ENCODE data around the gene AAK1.
"Not testable (repeated sequence)": the region's sequence is repeated elsewhere in the genome, so short reads cannot be mapped to it uniquely, and the experiment has no call there.

AAK1 gene

GRCh38 chr2:69643602-69644505 is at the start of gene AAK1:
AAK1 (minus strand) TSS chr2:69643739; CDS start chr2:69643040, 699 bp downstream.
- DNase-seq: peak; percentile 70

GRCh38 chr2:69692424-69692823 is 48.9 kb upstream of the AAK1 start:
- DNase-seq: no peak

- DNase-seq: no peak
These were observed 46.4 kb upstream of the AAK1 start for GRCh38 chr2:69689969-69690368.

GRCh38 chr2:69689466-69689865 is 45.9 kb upstream of the AAK1 start:
- DNase-seq: no peak

GRCh38 chr2:69687971-69688611 is 44.6 kb upstream of the AAK1 start:
- DNase-seq: no peak

- no peak for DNase-seq
These were observed 43.3 kb upstream of the AAK1 start for GRCh38 chr2:69686813-69687212.

GRCh38 chr2:69685321-69686048 is 41.9 kb upstream of the AAK1 start:
- no peak for DNase-seq

GRCh38 chr2:69683170-69683971 is 39.8 kb upstream of the AAK1 start:
- no peak for DNase-seq

GRCh38 chr2:69682525-69682924 is 39.0 kb upstream of the AAK1 start:
- no peak for DNase-seq

- DNase-seq: no peak
These were observed 36.6 kb upstream of the AAK1 start for GRCh38 chr2:69680001-69680675.

GRCh38 chr2:69677914-69678313 is 34.4 kb upstream of the AAK1 start:
- DNase-seq: no peak

GRCh38 chr2:69676146-69676545 is 32.6 kb upstream of the AAK1 start:
- no peak for DNase-seq

GRCh38 chr2:69674316-69674670 is 30.8 kb upstream of the AAK1 start:
- no peak for DNase-seq

- DNase-seq: not testable (repeated sequence)
These were observed 29.6 kb upstream of the AAK1 start for GRCh38 chr2:69673098-69673497.

- no peak for DNase-seq
These were observed 26.1 kb upstream of the AAK1 start for GRCh38 chr2:69669666-69670065.

GRCh38 chr2:69668598-69668997 is 25.1 kb upstream of the AAK1 start:
- DNase-seq: no peak

GRCh38 chr2:69667805-69668382 is 24.4 kb upstream of the AAK1 start:
- DNase-seq: no peak

GRCh38 chr2:69665152-69665551 is 21.6 kb upstream of the AAK1 start:
- DNase-seq: no peak

- DNase-seq: no peak
These were observed 20.3 kb upstream of the AAK1 start for GRCh38 chr2:69663860-69664259.

- DNase-seq: not testable (repeated sequence)
These were observed 19.0 kb upstream of the AAK1 start for GRCh38 chr2:69662547-69662946.

GRCh38 chr2:69660637-69661036 is 17.1 kb upstream of the AAK1 start:
- no peak for DNase-seq

- no peak for DNase-seq
These were observed 16.5 kb upstream of the AAK1 start for GRCh38 chr2:69659941-69660483.

All from NCI-H1048 (cell line).